ENCODE data around the gene MAP2K5.

MAP2K5 gene

DNA sequence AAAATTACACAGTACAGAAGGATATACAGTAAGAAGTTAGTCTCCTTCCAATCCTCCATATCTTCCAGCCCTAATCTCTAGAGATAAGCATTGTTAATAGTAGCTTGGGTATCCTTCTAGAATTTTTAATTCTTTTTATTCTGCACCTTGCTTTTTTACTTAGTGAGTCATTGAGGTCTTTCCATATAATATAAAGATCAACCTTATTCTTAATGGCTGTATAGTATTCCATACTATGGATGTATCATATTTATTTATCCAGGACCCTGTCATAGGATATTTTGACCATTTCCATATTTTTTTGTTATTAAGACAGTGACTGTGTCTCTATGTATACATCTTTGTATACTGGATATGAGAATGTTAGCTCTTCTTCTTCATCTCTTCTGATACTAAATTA is 246.5 kb downstream of the MAP2K5 start:
- no peak for DNase-seq

DNA sequence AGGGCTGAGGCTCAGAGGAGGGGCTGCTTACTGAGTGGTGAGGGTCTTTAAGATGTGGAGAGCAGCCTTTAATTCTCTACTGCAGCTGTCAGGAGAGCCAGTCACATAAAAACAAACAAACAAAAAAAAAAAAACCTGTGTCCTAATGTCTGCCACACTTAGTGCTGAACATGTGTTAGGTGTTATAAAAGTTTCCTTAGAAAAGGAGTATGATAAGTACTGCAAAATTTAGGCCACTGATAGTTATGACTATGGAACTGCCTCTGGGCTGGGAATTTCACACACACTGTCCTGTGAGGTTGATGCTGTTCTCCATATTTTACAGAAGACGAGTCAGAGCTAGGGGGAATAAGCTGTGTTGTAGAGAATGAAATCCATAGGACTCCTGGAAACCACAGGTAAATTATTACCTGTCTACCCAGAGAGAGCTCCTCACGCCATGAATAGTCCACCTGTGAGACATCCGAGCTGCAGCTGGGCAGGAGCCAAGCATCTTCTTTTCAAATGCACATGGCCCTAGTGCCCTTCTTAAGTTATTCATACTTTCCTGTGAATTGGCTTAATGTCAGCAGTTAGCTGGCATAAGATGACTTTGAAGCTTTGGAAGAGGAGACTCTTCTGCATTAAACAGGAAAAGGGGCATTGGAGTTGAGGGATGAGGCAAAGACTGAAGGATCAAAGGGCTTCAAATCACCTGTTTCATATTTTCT is 248.3 kb downstream of the MAP2K5 start:
- no peak for DNase-seq

DNA sequence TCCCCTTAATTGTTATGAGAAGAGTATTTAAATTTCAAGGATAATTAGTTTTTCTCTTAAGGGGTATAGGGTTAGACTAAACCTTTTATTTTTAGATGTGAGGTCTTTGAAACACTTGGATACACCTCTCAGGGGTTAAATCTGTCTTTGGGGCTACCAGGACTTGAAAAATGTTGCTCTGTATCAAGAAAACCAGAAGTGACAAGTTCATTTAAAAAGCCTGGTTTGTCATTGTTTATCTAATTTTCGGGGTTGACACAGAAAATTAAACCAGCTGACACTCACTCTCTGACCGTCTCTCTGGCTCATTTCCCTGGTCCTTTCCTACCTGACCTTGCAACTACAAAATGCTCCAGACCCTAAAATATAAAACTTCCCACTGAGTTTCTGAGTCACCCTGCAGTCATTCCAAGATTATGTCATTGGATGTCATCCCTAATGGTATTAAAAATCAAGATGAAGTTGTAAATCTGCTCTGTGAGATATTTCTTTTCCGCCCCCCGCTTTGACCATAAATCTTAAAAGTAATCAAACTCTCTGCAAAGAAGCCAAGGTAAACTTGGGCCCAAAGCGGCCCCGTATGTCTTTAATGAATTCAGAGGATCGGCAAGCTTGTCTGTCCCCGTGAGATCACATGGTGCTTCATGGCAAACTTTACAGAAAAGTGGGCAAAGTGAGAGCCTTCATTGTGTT is 249.9 kb downstream of the MAP2K5 start:
- DNase-seq = no peak

DNA sequence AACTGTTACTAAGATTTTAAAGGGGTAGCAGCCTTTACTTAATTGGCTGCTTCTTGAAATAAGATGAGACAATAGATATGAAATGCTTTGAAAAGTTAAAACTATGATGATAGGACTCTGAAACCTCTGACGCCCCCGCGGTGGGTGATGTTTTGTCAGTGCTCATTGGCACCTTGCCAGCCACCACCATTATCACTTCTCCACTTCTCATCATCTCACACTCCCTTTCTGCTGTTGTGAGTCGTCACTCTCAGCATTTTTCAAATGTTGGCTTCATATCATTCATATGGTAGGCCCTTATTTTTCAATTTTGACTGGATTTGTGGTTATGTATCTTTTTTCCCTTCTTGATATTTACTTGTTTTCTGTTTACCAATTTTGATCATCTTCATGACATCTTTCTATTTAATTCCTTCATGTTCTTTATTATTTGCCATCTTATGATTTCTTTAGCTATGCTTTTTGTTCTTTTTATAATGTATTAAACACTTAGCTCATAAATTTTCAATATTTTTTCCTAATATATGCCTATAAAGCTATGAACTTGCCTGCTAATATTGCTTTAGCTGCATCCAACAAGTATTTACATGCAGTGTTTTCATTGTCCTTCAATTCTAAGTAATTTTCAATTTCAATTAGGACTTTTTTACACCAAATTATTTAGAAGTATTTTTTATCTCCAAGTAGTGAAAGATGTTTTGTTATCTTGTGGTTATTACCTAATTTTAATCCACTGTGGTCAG is 252.5 kb downstream of the MAP2K5 start:
- no peak for DNase-seq

DNA sequence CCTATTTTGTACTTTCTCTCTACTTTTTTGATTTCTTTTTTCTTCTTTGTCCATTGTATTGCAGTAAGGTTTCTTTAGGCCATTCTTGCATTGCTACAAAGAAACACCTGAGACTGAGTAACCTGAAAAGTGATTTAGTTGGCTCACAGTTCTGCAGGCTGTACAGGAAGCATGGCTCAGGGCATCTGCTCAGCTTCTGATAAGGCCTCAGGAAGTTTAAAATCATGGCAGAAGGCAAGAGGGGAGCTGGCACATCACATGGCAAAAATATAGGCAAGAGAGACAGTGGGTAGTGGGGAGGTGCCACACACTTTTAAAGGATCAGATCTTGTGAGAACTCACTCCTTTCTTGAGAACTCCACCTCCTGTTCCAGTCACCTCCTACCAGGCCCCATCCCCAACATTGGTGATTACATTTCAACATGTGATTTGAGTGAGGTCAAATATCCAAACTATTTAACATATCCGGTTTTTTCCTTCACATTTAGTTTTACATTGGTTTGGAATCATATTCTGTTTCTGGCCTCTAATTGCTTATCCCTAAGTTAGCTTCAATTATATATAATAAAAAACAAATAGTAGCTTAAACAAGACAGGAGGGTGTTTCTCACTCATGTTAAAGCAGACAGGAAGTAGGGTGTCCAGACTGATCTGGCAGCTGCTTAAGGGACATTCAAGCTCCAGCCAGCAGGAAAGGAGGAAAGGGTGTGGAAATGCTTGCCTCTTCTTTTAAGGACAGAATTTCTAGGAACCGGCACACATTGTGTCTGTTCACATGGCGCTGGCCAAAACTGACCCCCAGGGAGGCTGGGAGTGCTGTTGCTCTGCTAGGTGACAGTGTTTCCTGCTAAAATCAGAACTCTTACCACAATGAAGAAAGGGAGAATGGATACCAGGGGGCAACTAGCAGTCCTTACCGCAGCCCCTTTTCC is 254.0 kb downstream of the MAP2K5 start:
- no peak for DNase-seq

DNA sequence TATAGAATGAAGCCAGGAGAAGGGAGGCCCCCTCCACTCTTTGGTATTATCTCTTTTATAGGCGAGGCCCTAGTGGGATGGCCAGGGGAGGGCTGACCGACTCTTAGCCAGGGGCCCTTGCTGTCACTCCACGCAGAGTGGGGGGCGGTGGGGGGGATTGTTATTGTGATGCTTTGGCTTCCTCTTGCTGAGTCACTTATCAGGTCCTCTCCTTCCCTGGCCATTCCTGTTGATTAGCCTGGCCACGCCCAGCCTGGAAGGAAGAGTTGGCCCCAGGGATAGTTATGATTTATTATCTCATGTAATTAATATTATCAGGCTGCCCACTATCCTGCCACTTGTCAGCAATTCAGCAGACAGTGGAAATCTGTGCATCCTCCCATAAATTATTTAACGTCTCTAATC is 257.3 kb downstream of the MAP2K5 start:
- no peak for DNase-seq

DNA sequence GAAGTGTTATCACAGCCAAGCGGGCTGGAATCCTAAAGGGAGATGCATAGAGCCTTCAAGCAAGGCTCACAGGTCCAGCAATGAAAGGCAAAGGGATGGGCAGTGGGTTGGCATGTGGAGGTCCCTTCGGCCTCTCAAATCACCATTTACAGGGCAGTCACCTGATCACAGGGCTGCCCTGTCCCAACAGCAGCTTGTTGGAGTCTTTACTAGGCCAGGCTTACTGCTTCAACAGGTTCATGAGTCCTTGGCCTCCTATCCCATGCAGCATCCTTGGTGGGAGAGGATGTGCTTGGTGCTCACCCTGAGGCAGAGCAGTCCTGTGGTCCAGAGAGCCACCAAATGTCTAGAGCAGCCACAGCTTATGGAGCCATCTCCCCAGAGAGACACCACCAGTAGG is 258.6 kb downstream of the MAP2K5 start:
- DNase-seq = no peak

DNA sequence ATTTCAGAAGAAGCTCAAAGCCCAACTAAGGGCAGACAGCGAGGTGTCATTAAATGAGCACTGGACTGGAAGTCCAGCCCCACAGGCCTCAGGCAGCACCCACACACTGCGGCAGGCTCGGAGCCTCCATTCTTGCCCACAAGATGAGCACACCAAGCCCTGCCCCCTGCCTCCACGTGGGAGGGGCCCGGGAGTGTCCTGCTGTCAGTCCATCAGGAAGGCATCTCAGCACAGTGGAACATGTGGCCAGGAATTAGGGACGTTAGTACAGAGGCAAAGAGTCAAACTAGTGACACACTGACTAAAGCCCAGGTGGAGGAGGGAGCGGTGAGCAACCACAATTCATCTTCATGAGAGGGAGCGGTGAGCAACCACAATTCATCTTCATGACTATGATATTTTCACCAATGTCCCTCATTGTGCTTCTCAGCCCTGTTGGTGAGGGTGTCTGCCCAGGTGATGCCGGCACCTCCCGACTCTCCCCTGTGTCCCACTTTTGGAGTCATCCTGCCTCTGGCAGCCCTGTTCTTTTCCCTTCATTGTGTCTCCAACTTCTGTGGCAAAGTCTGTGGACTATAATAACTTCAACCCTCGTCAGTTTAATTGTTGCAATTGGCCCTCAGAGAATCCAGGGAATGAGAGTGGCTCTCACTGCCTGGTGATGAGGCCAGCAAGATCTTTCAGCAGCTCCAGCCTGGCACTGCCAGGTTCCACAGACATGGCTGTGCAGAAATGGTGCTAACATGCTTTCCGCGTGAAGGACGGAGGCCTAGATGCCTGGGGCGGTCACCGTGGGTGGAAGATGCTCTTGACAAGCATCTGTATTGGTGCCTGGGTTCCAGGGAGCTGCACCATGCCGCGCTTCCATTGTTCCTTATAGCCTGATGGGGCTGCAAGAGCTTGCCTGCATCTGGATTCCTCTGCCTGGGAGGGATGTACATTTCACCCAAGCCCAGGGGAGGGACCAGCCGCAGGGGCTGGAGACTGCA is 259.7 kb downstream of the MAP2K5 start:
- DNase-seq = no peak

DNA sequence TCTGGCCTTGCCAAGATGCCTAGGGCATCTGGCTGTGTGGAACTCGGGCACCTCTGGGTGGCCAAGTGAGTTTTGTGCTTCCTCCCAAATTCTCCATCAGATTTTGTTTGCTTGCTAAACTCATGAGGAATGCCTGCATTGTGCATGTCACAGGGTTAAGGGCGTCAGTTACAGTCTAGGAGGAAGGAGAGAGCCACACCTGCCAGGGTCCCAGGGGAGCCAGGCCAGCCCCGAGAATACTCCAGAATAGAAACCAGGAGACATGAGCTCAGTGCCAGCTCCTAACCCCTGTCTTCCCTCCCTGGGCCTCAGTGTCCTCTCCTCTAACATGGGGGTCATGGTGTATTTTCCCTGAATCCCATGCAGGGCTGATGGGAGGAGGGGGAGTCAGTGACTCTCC is 260.8 kb downstream of the MAP2K5 start:
- no peak for DNase-seq

DNA sequence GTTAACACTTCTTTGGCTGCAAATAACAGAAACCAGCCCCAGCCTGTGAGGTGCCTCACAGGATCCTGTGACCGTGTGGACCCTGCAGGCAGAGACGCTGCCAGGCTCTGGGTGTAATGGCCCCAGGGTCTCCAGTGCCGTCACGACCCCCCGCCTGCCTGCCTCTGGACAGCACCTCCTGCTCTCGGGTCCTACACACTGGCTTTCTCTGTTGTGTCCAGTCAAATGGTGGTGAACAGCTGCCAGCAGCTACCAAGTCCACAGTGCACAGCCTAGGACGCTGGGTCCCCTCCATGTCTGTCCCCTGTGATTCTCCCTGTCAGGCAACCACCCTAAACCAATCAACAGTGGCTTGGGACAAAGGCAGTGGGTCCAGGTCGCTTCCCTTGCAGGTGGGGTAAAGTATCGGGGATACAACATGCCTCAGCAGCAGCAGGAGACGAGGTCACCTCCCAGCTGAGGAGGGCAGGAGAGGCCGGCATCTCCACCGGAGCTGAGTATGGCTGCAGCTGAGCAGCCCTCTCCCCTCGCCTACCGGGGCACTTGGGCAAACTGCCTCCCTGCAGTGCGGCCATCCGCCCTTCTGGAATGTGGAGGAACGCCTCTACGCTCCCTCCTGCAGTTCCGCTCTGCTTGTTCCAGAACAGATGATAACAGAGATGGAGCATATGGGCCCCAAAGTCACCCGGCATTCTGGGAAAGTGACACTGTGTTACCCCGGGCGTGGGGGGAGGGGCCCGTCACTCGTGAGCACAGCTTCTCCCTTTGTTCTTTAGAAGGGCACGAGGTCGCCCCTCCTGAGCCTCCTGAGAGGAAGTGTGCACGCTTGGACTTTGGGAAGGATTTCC is 261.7 kb downstream of the MAP2K5 start:
- DNase-seq = no peak

DNA sequence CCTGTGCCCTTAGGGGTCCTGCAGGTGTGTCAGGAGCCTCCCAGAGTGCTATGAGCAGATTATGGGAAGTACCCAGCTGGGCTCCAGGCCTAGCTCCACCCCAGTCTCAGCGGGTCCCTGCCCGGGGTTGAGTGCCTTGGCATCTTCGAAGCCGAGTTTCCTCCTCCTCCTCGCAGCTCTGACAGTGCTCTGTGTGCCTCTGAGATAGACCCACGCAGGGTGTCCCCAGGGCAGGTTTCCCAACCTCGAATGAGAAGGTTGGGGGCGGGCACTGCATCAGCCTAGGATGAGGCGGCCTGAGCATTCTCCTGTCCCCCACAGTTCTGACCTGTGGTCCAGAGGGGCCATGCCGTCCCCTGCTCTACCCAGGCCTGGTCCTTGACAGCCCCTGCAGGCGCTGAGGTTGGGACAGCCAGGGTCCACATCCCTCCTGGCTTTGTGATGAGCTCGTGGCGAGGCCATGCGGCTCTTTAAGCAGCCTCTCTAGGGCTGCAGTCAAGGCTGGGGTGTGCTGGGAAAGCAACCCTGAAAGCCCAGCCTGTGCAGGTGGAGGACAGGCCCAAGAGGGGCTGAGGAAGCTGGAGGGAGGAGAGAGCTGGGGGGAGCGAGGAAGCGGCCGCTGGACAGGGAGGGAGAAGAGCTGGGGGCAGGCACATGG is 262.6 kb downstream of the MAP2K5 start:
- no peak for DNase-seq

DNA sequence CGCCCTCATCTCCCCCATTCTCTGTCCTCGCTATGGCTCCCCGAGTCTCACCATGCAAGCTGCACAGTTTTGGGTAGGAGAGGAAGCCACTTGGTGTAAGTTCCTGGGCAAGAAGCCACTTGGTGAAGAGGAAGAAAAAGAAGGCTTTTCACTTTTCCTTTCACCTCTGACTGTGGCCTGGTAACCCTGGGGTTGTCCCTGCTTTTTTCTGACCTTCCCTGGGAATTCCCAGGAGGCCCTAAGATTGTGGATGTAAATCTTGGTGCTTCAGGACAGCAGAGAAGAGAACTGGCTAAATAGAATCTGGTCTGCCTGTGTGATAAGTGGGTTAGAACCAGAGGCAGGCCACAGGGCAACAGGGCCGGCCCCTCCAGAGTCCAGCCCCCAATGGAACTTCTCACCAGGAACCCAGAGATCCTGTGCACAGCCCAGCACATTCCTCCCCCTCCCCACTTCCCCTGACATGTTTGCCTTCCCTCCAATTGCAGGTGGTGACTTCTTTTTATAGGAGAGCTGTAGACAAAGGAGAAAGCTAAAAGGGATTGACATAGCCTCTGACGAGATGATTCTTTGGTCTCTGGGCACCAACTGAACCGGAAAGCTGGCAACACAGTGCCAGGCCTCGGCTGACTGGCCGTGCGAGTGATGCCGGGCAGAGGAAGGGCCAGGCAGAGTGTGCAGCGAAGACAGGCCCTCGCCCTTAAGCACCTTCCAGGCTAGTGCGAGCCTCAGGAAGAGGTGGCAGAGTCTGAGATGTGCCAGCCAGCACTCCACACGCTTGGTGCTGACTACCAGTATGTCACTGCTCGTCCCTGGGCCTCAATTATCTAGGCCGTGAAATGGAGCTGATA is 263.4 kb downstream of the MAP2K5 start:
- peak; percentile 29 for DNase-seq

DNA sequence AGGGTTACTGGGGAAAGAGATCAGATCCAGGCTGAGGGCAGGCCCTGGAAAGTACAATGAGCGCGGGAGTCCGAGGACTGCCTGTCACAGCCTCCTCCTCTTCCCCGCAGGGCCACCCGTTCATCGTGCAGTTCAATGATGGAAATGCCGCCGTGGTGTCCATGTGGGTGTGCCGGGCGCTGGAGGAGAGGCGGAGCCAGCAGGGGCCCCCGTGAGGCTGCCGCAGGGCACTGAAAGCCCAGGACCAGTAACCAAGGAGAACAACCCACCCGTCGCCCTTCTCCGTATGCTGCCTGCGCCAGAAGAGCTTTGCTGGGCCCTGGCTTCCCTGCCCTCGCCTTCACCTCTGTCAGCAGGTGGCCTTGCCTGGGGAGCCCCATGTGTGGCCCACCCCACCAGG is 264.0 kb downstream of the MAP2K5 start:
- DNase-seq = no peak

DNA sequence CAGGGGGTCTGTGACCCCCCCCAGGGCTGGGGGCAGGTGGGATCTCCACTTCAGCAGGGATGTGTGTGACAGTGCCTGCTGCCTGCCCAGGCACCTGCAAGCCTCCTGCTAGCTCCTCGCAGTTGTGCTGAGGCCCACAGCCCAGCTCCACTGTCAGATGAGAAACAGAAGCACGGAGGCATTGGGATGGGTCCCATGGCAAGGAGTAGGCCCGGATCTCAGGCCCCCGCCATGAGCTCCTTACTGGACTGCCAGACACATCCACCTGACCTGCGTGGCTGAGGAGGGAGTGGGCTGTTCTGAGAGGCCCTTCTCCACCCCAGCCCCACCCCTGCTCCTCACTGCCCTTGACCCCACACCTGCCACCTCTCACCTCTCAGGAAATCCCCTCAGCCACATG is 264.6 kb downstream of the MAP2K5 start:
- DNase-seq = no peak

DNA sequence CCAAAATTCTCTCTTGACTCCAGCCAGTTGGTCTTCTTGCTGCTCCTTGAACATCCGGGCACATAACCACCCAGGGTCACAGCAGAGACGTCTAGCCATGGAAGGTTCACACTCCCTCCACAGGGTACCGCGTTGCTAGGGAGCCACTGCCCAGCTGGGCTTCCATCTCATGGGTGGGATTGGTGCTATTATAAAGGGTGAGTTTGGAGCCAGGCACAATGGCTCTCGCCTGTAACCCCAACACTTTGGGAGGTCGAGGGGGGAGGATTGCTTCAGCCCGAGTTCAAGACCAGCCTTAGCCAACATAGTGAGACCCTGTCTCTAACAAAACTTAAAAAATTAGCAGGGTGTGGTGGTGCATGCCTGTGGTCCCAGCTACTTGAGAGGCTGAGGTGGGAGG is 265.3 kb downstream of the MAP2K5 start:
- DNase-seq = no peak

DNA sequence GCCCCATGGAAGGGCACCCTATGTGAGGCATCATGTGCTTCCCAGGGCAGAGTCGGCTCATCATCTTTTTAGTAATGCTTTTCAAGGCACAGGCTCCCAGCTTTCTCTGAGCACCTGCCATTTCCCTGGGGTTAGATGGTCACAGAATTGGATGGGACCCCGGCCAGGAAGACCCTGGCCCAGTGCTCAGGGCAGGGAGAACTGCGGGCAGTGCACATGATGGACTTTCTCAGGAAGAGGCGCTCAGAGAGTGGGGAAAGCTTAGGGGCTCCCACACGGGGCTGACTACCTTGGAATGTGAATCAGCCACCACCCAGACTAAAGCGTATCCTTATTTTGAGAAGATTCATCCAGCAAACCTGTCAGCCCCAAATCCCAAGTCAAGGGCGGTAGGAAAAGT is 266.3 kb downstream of the MAP2K5 start:
- no peak for DNase-seq

DNA sequence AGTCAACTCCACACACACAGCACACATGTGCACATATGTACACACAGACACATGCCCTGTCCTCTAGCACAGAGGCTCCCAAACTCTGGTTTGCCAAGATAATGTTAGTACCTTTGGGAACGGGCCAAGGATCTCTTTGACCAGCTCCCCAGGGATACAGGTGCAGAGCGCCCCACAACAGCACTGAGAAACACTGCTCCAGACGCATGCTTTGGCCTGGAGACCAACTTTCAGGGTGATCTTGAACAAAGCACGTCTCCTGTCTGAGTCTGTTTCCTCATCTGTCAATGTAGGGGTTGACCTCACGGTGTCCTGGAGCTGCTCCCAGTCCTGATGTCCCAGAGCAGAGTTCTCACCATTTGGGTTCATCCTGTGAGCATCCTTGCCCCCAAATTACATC is 266.9 kb downstream of the MAP2K5 start:
- no peak for DNase-seq

DNA sequence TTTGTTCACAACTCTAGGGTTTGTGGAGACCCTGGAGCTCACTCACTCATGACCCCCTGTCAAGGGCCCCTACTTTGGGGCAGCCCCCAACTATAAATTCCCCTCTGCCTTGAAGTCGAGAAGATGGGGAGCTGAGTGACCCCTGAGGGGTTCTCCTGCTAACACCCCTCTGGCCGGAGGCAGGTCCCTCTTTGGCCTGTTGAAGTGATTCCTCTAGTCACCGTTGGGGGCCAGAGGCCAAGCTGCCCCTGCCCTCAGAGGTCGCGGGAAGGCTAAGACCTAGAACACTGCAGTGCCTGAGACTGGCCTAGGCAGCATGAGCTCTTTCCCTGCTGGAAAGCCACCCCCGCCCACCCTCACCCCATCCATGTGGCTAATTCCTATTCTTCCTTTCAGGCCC is 267.4 kb downstream of the MAP2K5 start:
- no peak for DNase-seq

DNA sequence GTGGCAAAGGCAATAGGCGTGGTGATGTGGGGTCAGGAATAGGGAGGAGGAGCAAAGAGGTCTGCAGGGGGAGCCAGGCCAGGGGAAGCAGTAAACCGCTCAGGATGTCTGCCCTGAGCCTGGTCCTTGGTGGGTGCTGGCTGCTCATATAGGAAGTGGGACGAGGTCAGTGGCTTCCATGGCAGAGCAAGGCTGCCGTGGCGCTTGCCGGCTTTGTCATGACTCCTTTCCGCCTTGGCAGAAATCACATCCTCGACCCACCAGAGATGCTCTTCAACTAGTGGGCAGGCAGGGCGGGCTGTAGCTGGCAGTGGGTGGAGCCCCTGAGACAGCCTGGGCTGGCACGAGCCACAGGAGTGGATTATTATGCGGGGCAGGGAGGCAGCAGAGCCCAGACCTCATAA is 269.7 kb downstream of the MAP2K5 start:
- no peak for DNase-seq

Data from NCI-H510A treated with DMSO at 0.1 percent for 48 hours (cell line).